K562 (cell line): ENCODE data around the gene ZC3H7B. TPM values are rescaled to one million over a fixed set of nuclear protein-coding genes. Genes with fewer than 3 reads are reported as not detected.
A peak's percentile ranks its signal among the peaks of the same experiment; 100 is the strongest.

Experiments
- ETV5 ChIP-seq: sonication (generic); formaldehyde crosslinking; IDR thresholded peaks from 2 replicates; pipeline ENCODE4 v1.4.0; 2020; ENCODE audit warnings: low read depth, mild to moderate bottlenecking, missing genetic modification reagents
- FOXJ2 ChIP-seq: fragments of 200-800 bp; sonication (Bioruptor generic); IDR thresholded peaks from 2 replicates; pipeline ENCODE4 v1.6.1; 2016; ENCODE audit warnings: missing genetic modification characterization, missing compliant biosample characterization
- JUND ChIP-seq, 2 experiments: IDR thresholded peaks; 2 replicates in 1 of 2; 3 replicates in 1 of 2; pipeline ENCODE4 v1.6.1; 2011; ENCODE audit warnings: borderline replicate concordance in 2 of 2, low read depth in 2 of 2, low read length in 2 of 2, improper control_type of control experiment in 1 of 2, missing biosample characterization in 1 of 2, missing genetic modification characterization in 1 of 2, missing genetic modification reagents in 1 of 2
- MAZ ChIP-seq, 2 experiments: fragments of 450-650 bp in 1 of 2; sonication (generic) in 1 of 2; formaldehyde crosslinking; IDR thresholded peaks in 1 of 2; conservative IDR thresholded peaks in 1 of 2; 2 replicates each; pipeline versions ENCODE4 v1.4.0 to v1.5.0; 2020; ENCODE audit warnings: mild to moderate bottlenecking in 1 of 2, missing genetic modification reagents in 1 of 2
- MXI1 ChIP-seq: IDR thresholded peaks from 2 replicates; pipeline ENCODE4 v1.6.1; 2011; ENCODE audit warnings: low read depth, mild to moderate bottlenecking, improper control_type of control experiment, low read length
- NFATC3 ChIP-seq: fragments of 450-650 bp; IDR thresholded peaks from 2 replicates; pipeline ENCODE4 v1.6.1; 2017; ENCODE audit warnings: mild to moderate bottlenecking
- NR2F6 ChIP-seq: fragments of 450-650 bp; formaldehyde crosslinking; IDR thresholded peaks from 2 replicates; pipeline ENCODE4 v1.4.0; 2020; ENCODE audit warnings: mild to moderate bottlenecking
- SIRT6 ChIP-seq: IDR thresholded peaks from one replicate; pipeline ENCODE4 v1.6.1; 2012; ENCODE audit warnings: low read depth, mild to moderate bottlenecking, control low read depth, inconsistent platforms, low read length, moderate library complexity
- SMAD3 ChIP-seq: fragments of 450-650 bp; formaldehyde crosslinking; conservative IDR thresholded peaks from 2 replicates; pipeline ENCODE4 v1.4.0; 2020; ENCODE audit warnings: mild to moderate bottlenecking
- TCFL5 ChIP-seq: fragments of 250-450 bp; sonication (Bioruptor Pico); conservative IDR thresholded peaks from 2 replicates; pipeline ENCODE4 v1.6.1; 2021; ENCODE audit warnings: mild to moderate bottlenecking, moderate library complexity, matching md5 sums
- TEAD4 ChIP-seq, 2 experiments: sonication (generic) in 1 of 2; formaldehyde crosslinking in 1 of 2; IDR thresholded peaks; 2 replicates each; pipeline versions ENCODE4 v1.6.1 to v1.8.0; 2012 to 2022; ENCODE audit warnings: borderline replicate concordance in 1 of 2, inconsistent platforms in 1 of 2, low read length in 1 of 2, mild to moderate bottlenecking in 1 of 2, missing genetic modification reagents in 1 of 2
- ZNF696 ChIP-seq: fragments of 250-450 bp; sonication (Bioruptor Pico); conservative IDR thresholded peaks from 2 replicates; pipeline ENCODE4 v1.4.0; 2020; ENCODE audit warnings: mild to moderate bottlenecking, moderate library complexity
- polyA plus RNA-seq, 8 experiments: library from polyadenylated mRNA; depleted of rRNA in 4 of 8; stranded (reverse) in 5 of 8; unstranded in 3 of 8; fragments of >200 nt; fragmentation: Nextera tagmentation in 2 of 8; fragmentation: Illumina TruSeq in 1 of 8; extraction: Ambion mirVana in 2 of 8; extraction: Trizol in 1 of 8; gene quantifications; 2 replicates each; pipeline versions ENCODE4 v1.2.1 to v1.2.3, GENCODE V29; 2011 to 2014; ENCODE audit warnings: inconsistent platforms in 1 of 8, missing spikeins in 1 of 8
- total RNA-seq, 7 experiments: library from RNA; depleted of rRNA in 6 of 7; stranded (reverse); fragments of >200 nt in 6 of 7; fragmentation: Illumina TruSeq in 2 of 7; extraction: Trizol in 2 of 7; gene quantifications; 2 replicates each; pipeline versions ENCODE4 v1.2.1 to v1.2.3, GENCODE V29; 2011 to 2021; ENCODE audit warnings: low replicate concordance in 1 of 7
- TF ChIP-seq, protein P1 (sequence below): sonication (generic); formaldehyde crosslinking; IDR thresholded peaks from 2 replicates; pipeline ENCODE4 v1.8.1; 2023; ENCODE audit warnings: mild to moderate bottlenecking, missing genetic modification reagents
- TF ChIP-seq, protein P2 (sequence below): sonication (generic); formaldehyde crosslinking; IDR thresholded peaks from 2 replicates; pipeline ENCODE4 v1.8.0; 2023; ENCODE audit warnings: missing genetic modification reagents, mild to moderate bottlenecking, borderline replicate concordance
- TF ChIP-seq, protein P3 (sequence below): fragments of 150-350 bp; IDR thresholded peaks from 2 replicates; pipeline ENCODE4 v1.6.1; 2014; ENCODE audit warnings: low read depth, mild to moderate bottlenecking, low read length, borderline replicate concordance

Gene ZC3H7B
- total and polyA plus RNA-seq, 9 of the 15 experiments (the other 6 are each of a cell fraction or from before 2014, with no cell fraction given) = 0.07 to 49.8 (median 26.8) TPM

DNA sequence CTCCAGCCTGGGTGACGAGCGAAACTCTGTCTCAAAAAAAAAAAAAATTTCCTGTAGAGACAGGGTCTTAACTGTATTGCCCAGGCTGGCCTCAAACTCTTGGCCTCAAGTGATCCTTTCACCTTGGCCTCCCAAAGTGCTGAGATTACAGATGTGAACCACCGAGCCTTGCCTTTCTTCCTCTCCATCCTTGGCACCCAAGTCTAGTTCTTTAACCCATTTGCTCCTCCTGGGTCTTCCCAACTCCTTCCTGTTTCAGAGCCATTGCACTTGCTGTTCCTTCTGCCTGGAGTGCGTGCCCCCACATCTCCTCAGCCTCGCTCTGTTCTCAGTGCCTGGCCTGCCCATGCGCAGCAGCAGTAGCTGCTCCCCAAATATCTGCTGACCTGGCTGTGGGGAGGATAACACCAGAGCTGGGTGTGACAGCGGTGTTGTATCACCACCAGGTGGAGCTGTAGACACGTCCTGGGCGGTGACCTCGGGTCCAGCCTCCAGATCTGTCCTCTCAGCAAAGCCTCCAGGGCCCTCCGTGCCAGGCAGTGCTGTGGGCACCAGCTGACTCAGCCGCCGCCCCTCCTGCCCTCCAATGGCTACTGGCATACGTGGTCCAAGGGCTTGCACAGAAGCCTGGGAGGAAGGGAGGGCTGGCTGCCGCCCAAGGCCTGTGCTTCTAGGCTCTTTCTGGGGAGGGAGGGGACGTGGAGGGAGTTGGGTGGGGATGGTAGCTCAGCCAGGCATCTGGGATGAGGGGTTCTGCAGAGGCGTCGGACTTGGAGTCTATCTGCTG is 102.4 kb downstream of the ZC3H7B start (continued):
- TF ChIP-seq NFATC3 (no peak), MAZ (CRISPR knock-in tag; conservative IDR thresholded peaks at IDR 0.05 in 1 of 2, IDR thresholded peaks at IDR 0.05 in 1 of 2) (peak; percentile 38 to 62; a peak in 2 of 4 replicates), ZNF696 (CRISPR knock-in tag) (no peak), SIRT6 (no peak), ETV5 (CRISPR knock-in tag) (no peak), NR2F6 (CRISPR knock-in tag) (no peak), TEAD4 (IDR thresholded peaks at IDR 0.05; ENCODE audit: low read length) (no peak), TEAD4 (CRISPR knock-in tag; IDR thresholded peaks at IDR 0.05; ENCODE audit: borderline replicate concordance) (no peak), SMAD3 (CRISPR knock-in tag) (no peak), MXI1 (no peak), FOXJ2 (tag) (no peak), JUND (IDR thresholded peaks at IDR 0.05; ENCODE audit: borderline replicate concordance, low read depth, low read length) (peak; percentile 31; the same call in 1 of the 2 replicates), JUND (tag; IDR thresholded peaks at IDR 0.05; ENCODE audit: borderline replicate concordance, low read depth, low read length) (no peak), TCFL5 (CRISPR knock-in tag) (no peak)
- TF ChIP-seq, protein P1, sequence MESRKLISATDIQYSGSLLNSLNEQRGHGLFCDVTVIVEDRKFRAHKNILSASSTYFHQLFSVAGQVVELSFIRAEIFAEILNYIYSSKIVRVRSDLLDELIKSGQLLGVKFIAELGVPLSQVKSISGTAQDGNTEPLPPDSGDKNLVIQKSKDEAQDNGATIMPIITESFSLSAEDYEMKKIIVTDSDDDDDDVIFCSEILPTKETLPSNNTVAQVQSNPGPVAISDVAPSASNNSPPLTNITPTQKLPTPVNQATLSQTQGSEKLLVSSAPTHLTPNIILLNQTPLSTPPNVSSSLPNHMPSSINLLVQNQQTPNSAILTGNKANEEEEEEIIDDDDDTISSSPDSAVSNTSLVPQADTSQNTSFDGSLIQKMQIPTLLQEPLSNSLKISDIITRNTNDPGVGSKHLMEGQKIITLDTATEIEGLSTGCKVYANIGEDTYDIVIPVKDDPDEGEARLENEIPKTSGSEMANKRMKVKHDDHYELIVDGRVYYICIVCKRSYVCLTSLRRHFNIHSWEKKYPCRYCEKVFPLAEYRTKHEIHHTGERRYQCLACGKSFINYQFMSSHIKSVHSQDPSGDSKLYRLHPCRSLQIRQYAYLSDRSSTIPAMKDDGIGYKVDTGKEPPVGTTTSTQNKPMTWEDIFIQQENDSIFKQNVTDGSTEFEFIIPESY (CRISPR knock-in tag) = no peak
- TF ChIP-seq, protein P2, sequence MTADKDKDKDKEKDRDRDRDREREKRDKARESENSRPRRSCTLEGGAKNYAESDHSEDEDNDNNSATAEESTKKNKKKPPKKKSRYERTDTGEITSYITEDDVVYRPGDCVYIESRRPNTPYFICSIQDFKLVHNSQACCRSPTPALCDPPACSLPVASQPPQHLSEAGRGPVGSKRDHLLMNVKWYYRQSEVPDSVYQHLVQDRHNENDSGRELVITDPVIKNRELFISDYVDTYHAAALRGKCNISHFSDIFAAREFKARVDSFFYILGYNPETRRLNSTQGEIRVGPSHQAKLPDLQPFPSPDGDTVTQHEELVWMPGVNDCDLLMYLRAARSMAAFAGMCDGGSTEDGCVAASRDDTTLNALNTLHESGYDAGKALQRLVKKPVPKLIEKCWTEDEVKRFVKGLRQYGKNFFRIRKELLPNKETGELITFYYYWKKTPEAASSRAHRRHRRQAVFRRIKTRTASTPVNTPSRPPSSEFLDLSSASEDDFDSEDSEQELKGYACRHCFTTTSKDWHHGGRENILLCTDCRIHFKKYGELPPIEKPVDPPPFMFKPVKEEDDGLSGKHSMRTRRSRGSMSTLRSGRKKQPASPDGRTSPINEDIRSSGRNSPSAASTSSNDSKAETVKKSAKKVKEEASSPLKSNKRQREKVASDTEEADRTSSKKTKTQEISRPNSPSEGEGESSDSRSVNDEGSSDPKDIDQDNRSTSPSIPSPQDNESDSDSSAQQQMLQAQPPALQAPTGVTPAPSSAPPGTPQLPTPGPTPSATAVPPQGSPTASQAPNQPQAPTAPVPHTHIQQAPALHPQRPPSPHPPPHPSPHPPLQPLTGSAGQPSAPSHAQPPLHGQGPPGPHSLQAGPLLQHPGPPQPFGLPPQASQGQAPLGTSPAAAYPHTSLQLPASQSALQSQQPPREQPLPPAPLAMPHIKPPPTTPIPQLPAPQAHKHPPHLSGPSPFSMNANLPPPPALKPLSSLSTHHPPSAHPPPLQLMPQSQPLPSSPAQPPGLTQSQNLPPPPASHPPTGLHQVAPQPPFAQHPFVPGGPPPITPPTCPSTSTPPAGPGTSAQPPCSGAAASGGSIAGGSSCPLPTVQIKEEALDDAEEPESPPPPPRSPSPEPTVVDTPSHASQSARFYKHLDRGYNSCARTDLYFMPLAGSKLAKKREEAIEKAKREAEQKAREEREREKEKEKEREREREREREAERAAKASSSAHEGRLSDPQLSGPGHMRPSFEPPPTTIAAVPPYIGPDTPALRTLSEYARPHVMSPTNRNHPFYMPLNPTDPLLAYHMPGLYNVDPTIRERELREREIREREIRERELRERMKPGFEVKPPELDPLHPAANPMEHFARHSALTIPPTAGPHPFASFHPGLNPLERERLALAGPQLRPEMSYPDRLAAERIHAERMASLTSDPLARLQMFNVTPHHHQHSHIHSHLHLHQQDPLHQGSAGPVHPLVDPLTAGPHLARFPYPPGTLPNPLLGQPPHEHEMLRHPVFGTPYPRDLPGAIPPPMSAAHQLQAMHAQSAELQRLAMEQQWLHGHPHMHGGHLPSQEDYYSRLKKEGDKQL (CRISPR knock-in tag) = no peak
- TF ChIP-seq, protein P3, sequence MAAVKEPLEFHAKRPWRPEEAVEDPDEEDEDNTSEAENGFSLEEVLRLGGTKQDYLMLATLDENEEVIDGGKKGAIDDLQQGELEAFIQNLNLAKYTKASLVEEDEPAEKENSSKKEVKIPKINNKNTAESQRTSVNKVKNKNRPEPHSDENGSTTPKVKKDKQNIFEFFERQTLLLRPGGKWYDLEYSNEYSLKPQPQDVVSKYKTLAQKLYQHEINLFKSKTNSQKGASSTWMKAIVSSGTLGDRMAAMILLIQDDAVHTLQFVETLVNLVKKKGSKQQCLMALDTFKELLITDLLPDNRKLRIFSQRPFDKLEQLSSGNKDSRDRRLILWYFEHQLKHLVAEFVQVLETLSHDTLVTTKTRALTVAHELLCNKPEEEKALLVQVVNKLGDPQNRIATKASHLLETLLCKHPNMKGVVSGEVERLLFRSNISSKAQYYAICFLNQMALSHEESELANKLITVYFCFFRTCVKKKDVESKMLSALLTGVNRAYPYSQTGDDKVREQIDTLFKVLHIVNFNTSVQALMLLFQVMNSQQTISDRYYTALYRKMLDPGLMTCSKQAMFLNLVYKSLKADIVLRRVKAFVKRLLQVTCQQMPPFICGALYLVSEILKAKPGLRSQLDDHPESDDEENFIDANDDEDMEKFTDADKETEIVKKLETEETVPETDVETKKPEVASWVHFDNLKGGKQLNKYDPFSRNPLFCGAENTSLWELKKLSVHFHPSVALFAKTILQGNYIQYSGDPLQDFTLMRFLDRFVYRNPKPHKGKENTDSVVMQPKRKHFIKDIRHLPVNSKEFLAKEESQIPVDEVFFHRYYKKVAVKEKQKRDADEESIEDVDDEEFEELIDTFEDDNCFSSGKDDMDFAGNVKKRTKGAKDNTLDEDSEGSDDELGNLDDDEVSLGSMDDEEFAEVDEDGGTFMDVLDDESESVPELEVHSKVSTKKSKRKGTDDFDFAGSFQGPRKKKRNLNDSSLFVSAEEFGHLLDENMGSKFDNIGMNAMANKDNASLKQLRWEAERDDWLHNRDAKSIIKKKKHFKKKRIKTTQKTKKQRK = no peak
